GM19395 (cell line): ENCODE data around the gene FAM50B.

Experiments
- ATAC-seq: cut with Tn5 transposase; IDR thresholded peaks from one replicate; pipeline ENCODE4 v1.9.1; 2021; ENCODE audit warnings: mild to moderate bottlenecking, moderate library complexity; ENCODE audit not compliant: unreplicated experiment

The FAM50B gene

DNA sequence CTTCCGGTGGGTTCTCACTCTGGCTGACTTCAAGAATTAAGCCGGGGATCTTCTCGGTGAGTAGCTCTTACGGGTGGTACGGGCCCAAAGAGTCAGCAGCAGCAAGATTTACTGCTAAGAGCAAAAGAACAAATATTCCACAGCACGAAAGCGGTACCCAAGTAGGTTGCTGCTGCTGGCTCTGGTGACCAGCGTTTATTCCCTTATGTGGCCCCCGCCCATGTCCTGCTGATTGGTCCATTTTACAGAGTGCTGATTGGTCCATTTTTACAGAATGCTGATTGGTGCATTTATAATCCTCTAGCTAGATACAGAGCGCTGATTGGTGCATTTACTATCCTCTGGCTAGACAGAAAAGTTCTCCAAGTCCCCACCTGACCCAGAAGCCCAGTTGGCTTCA is 44.3 kb downstream of the FAM50B start:
- ATAC-seq, result no peak

DNA sequence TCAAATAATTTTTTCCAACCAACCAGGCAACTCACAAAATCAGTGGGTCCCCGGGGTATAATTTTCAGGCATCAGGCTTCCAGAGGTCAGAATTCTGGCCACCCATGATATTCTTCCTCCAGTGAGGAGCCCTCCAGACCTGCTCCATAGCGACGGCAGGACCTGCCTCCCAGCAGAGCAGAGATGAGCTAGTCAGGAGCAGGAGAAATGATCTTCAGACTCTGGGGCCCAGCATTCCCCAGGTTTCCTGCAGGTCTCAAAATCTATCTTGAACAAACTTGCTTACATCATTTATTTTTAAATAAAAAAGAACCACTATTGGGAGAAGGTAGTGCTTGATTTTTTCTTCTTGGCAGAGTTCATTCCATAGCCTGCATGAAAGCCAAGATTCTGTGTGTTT is 44.7 kb downstream of the FAM50B start:
- ATAC-seq, result no peak

DNA sequence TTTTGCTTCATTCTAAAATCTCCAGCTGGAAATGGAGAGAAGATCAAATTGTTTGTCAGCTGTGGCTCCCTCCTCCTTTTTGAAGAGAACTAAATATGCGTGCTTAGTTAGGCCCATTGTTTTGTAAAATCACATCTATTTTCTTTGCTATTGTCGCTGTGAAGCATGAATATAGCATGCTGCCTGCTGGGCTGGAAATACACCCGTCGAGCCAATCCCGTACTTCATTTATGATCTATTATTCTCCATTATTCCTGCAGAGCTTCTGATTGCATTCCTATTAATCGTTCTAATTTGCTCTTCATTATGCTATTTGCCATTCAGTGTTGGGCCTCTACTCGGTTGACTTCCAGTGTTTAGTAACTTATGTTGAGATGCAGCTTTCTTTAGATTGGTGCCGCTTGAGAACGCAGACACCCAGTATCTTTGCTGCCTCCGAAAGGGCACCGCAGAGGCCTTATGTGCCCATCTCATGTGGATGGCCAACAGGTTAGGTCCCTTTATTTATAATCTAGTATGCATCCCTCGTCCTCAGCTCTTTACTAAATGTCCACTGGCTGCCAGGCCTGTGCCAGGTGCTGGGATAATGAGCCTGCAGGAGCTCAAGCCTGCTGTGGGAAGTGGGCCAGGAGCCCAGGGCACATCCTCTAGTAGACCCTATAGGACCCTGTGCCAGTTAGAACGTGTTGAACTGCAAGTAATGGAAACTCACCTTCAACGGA is 45.6 kb downstream of the FAM50B start:
- no peak for ATAC-seq

DNA sequence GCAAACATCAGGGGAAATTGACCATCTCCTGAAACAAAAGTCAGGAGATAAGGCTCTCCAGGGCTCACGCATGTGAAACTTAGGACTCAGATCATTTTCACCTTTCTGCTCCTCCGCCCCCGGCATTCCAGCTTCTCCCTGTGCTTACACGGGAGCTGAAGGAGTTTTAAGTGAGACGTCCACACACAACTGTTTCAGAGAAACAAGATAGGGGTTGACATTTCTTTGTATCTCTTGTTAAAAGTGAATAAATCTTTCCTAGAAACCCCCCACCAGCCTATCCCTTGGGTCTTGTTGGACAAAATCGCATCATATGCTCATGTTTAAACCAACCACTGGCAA is 46.1 kb downstream of the FAM50B start:
- no peak for ATAC-seq

DNA sequence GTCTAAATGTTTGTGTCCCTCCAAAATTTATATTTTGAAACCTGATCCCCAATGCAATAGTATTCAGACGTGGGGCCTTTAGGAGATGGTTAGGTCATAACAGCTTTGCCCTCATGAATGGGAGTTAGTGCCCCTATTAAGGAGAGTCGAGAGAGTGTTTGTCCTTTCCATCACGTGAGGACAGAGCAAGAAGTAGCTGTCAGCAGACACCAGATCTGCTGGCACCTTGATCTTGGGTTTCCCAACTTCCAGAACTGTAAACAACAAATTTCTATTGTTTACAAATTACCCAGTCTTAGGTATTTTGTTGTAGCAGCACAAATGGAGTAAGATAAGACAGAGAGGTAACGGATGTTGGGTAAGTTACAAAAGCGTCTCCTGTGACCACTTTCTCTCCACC is 46.6 kb downstream of the FAM50B start:
- ATAC-seq, result no peak

DNA sequence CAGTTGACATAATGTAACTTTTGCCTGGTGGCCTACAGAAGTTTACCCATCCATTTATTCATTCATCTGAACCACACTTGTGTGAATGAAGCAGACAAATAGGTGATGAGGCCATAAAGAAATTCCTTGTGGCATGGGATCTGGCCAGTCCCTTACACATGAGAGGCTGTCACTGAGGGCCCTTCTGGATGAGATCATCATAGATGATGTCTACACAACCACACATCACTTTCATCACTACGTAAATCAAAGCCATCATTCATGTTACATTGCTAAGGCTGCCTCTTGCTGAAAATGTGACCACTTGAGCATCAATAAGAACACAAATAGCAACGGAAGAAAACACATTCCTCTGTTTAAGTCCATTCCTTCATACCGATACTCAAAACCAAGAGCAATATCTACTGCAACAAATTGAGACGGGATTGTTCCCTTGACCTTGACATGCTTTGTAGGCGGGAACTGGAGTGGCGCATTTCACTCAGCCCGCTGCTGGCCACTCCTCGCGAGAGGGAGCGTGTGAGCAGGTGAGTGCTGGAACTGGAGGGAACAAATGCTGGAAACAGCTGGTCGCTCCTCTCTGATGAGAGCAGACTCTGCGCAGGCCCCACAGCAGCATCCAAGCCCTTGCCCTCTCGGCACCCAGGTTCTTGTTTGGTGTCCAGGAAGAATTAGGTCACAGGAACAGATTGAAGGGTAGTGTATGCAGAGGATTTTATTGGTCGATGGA is 49.3 kb downstream of the FAM50B start:
- no peak for ATAC-seq

DNA sequence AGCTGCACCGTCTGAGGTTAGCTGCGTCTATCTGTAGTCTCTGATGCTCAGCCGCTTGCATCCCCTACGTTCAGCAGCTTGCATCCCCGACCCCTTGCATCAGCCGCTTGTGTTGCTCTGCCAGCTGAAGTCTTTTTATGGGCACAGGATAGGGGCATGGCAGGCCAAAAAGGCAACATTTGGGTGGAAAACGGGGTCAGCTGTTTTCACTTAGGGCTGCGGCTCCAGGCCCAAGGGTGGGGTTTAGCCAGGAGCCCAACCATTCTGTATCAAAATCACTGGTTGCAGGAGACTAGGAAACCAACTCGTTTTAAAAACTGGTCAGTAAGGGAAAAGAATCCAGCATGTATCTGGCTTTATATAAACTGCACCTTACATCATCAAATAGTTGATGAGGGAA is 49.9 kb downstream of the FAM50B start:
- ATAC-seq, result no peak

DNA sequence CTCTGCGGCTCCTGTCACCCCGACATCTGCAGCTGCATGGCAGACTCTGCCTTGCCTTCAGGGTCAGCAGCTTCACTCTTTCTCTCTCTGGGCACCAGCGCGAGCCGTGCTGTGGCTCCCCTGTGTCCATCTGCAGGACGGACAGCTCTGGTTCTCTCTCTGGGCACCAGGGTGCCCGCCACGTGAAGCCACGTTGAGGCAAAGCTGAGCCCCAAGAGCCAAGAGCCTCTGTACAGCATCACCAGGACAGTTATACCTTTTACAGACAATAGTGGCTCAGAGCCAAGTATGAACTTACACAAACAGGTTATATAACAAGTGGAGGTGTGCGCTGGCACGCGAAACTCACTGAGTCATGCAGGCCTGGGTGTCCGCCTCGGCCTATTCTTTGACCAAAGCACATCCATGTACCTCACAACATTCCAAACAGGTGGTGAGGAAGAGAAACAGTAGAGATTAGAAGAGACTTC is 50.8 kb downstream of the FAM50B start:
- no peak for ATAC-seq
